ENCODE results near the gene DERA.
"Not testable (repeated sequence)": the region's sequence is repeated elsewhere in the genome, so short reads cannot be mapped to it uniquely, and the experiment has no call there.

DERA gene

GRCh38 chr12:15899282-15899870 lies 11.8 kb upstream of the DERA start:
- Histone ChIP-seq H3K27ac (no peak overlapping the region), H3K4me3 (no peak overlapping the region)

GRCh38 chr12:15904378-15904920 lies 6.7 kb upstream of the DERA start:
- H3K4me3 ChIP-seq: no peak overlapping the region
- H3K27ac ChIP-seq: no peak overlapping the region

DNA sequence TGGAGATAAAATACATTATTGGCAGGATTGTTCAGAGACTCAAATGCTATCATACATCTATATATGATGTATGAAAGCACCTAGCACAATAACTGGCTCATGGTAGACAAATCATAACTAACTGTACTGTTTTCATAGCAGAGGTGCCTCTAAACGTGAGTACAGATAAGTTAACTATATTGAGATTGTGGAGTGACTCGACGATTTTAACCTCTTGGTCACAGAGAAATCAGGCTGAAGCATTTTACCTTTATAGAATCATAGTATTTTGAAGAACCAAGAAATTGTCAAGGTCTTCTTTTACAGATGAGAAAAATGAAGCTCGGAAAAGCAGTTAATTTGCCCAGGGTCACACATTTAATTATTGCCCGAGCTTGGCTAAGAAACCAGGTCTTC lies 666 bp upstream of the DERA start:
- peak overlapping the region in 5 of 7 experiments; percentile 54 to 83 (median 69) for H3K4me3 ChIP-seq
- peak overlapping the region in 17 of 21 experiments; percentile 91 to 98 (median 95) for H3K27ac ChIP-seq

- peak overlapping the region; percentile 54 to 83 (median 69) for H3K4me3 ChIP-seq
- peak overlapping the region in 20 of 21 experiments; percentile 90 to 98 (median 95) for H3K27ac ChIP-seq
Measured at GRCh38 chr12:15911931-15912330, 799 bp downstream of the DERA start.

DNA sequence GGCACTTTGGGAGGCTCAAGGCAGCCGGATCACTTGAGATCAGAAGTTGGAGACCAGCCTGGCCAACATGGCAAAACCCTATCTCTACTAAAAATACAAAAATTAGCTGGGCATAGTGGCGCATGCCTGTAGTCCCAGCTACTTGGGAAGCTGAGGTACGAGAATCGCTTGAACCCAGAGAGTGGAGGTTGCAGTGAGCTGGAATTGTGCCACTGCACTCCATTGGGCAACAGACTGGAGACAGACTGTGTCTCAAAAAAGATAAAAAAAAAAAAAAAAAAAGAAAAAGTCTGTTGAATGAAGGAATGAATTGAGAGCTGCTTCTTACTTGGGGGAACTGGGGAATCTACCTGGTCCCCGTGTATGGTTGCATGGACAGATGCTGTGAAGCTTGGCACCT lies 3.0 kb downstream of the DERA start:
- not testable (repeated sequence) for H3K27ac ChIP-seq, H3K4me3 ChIP-seq

GRCh38 chr12:15918066-15918465 lies 6.9 kb downstream of the DERA start:
- no peak overlapping the region for H3K27ac ChIP-seq
- no peak overlapping the region for H3K4me3 ChIP-seq

DNA sequence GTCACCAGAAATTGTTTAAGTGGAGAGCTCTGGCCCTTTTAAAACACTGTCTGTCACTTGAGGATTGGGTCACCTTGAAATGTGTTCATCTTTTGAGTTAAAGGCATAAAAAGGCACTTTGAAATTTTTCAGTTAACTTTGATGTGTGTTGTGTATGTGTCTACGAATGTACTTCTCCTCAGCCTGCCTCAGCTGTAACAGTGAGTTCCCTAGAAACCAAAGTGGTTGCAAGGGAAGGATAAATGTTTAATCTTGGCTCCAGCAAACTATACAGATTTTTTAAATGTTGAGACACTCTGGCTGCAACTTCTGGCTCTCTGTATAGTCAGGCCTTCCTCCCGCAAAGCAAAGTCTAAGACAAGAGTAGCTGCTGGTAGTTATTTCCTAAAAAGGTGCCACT lies 8.3 kb downstream of the DERA start:
- H3K27ac ChIP-seq: no peak overlapping the region
- no peak overlapping the region for H3K4me3 ChIP-seq

- H3K4me3 ChIP-seq: no peak overlapping the region
- no peak overlapping the region for H3K27ac ChIP-seq
Measured at GRCh38 chr12:15924956-15925355, 13.8 kb downstream of the DERA start.

DNA sequence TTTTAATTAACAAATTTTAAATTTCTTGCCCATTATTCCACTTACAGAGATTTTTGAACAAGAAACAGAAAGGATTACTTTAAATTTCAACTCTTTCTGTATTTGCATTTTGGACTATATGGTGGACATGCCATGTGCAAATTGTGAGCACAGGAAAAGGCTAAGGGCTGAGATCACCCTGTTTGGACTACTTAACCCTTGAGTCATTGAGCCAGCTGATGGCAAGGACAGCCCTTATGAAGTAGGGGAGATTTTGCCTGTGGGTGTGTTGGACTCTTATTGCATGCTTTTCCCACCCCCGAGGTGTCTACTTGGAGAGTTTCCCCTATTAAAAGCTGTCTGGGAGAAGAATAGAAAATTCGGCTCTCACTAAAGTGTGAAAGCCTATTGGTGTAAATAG lies 17.2 kb downstream of the DERA start:
- Histone ChIP-seq H3K4me3 (no peak overlapping the region), H3K27ac (no peak overlapping the region)

DNA sequence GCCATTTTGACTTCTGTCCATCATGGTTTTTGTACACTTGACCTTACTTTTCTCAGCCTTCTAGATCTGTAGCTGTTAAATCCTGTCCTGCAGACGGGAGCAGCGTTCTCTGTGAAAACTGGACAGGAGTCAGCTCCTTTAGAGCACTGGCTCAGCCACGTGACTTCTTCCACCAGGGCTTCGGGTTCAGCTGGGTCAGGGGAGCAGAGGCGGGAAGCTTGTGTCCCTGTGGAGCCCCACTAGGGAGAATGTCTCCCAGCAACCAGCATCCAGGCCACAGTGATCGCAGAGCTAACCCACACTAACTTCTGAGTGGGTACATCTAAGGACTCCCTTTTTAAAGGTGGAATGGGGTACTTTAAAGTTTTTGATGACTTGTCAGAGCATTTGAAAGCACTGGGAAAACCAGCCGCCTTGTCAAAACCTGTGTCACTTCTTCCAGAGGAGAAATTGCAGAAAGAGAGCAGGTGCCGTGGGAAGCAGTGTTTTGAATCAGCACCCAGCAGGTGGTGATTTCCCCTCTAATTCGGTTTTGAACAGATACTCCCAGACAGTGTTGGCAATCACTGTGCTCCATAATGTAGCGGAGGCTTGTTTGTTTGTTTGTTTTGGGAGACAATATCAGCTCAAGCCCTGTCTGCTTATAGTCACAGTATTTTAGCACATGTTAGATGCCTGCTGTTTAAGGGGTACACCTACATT lies 17.9 kb downstream of the DERA start:
- H3K4me3 ChIP-seq: no peak overlapping the region

DNA sequence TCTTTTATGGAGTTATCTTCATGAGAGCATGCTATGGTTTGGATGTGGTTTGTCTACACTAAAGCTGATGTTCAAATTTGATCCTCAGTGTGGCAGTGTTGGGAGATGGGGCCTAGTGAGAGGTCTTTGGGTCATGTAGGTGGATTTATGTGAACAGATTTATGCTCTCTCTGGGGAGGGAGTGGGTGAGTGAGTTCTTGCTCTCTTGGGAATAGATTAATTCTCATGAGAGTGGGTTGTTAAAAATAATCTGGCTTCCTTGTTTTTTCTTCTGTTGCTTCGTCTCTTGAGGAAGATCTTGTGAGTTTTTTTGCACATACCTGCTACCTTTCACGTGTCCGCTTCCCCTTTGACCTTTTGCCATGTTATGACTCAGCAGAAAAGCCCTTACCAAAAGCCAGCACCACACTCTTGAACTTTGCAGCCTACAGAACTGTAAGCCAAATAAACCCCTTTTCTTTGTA lies 20.5 kb downstream of the DERA start:
- Histone ChIP-seq H3K4me3 (no peak overlapping the region), H3K27ac (no peak overlapping the region)

More for the DNA sequence above, 17.9 kb downstream of the DERA start:
- H3K27ac ChIP-seq: no peak overlapping the region

DNA sequence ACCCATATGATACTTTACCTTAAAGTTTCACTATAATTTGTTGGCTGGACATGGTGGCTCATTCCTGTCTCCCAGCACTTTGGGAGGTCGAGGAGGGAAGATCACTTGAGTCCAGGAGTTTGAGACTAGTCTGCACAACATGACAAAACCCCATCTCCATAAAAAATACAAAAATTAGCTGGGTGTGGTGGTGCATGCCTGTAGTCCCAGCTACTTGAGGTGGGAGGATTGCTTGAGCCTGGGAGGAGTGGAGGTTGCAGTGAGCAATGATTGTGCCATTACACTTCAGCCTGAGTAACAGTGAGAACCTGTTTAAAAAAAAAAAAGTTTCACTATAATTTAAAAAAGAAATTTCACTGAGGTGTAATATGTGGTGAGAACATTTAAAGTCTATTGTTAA lies 21.2 kb downstream of the DERA start:
- Histone ChIP-seq H3K27ac (no peak overlapping the region), H3K4me3 (no peak overlapping the region)

DNA sequence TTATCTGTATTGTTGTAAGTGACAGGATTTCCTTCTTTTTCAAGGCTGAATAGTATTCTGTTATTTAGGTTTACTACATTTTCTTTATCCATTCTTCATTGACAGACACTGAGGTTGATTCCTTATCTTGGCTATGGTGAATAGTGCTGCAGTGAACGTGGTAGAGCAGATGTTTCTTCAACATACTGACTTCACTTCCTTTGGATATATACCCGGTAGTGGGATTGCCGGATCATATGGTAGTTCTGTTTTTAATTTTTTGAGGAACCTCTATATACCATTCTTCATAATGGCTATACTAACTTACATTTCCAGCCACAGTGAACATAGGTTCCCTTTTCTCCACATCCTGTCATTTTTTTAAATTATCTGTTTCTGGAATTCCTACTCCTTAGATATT lies 21.8 kb downstream of the DERA start:
- no peak overlapping the region for H3K4me3 ChIP-seq
- no peak overlapping the region for H3K27ac ChIP-seq

DNA sequence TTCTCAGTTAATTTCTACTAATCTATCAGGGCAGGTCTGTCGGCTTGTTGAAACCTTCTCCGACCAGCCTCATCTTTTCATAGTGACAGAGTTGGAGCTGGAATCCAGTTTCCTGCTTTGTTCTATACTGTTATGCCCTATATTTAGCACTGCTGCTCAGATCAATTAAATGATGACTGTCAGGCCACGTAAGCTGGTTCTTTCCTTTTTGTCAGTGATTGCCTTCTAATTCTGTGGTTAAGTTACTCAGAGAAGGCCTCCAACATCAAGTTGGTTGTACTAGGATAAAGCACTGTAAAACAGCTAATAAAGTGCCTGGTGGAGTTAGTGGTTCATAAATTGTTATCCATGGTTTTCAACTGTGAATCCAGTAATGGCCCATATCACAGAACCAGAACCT lies 22.6 kb downstream of the DERA start:
- no peak overlapping the region for H3K4me3 ChIP-seq
- H3K27ac ChIP-seq: peak overlapping the region in 1 of 21 experiments; percentile 5

GRCh38 chr12:15936751-15937150 lies 25.6 kb downstream of the DERA start:
- H3K27ac ChIP-seq: no peak overlapping the region
- no peak overlapping the region for H3K4me3 ChIP-seq

GRCh38 chr12:15937902-15938301 lies 26.8 kb downstream of the DERA start:
- H3K4me3 ChIP-seq: no peak overlapping the region
- H3K27ac ChIP-seq: no peak overlapping the region

DNA sequence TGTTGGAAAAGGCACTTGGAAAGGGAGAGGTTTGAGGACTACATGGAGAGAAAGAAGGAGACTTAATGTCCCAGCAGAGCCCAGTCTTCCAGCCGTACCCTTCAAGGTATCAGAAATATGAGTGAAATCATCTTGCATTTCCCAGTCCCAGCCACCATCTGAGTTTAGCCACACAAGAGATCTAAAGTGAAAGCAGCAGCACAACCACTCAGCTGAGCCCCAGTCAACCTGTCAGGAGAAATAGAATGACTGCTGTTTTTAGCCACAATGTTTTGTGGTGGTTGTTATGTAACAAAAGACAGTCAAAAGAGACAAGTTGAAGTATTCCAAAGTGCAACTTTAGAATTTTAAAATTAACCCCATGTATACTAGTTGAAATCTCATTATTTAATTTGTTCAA lies 28.0 kb downstream of the DERA start:
- H3K27ac ChIP-seq: no peak overlapping the region
- no peak overlapping the region for H3K4me3 ChIP-seq

DNA sequence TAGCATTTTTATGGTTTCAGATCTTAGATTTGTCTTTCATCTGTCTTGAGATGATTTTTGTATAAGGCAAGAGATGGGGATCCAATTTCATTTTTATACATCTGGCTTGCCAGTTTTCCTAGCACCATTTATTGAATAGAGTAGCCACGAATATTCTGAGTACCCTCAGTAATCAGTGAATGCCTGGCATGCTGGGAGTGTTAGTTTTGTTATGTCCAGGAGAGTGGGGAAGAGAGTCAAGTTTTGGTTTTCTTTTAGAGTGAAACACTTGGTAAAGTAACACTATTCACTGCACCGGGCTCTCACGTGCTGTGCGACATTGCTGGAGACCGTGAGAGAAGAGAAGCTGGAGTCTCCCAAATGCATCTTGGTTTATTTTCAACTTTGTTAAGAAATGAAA lies 31.3 kb downstream of the DERA start:
- H3K4me3 ChIP-seq: no peak overlapping the region
- no peak overlapping the region for H3K27ac ChIP-seq

- H3K4me3 ChIP-seq, H3K27ac ChIP-seq: not testable (repeated sequence)
Measured at GRCh38 chr12:15943519-15943918, 32.4 kb downstream of the DERA start.

GRCh38 chr12:15948461-15948860 lies 37.3 kb downstream of the DERA start:
- H3K27ac ChIP-seq, H3K4me3 ChIP-seq: not testable (repeated sequence)

DNA sequence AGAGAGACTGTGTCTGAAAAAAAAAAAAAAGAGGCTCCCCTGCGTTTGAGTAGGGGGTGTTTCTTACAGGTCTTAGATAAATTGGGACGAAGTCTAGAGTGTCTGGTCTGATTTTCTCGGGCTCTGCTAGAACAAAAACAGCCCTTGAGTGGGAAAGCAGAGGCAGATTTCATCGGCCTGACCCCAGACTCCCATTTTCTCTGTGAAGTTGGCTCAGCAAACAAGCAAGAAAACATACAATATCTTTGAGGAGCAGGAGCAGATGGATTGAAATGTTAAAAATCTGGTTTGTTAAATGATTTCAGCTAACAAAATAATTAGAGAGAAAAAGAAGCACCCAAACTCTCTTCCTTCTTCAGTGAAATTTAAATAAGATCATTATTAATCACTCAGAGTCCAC lies 44.1 kb downstream of the DERA start:
- H3K27ac ChIP-seq: peak overlapping the region in 2 of 21 experiments; percentile 8 to 58
- no peak overlapping the region for H3K4me3 ChIP-seq
